ENCODE measurements around the gene PRDX3.

DNA sequence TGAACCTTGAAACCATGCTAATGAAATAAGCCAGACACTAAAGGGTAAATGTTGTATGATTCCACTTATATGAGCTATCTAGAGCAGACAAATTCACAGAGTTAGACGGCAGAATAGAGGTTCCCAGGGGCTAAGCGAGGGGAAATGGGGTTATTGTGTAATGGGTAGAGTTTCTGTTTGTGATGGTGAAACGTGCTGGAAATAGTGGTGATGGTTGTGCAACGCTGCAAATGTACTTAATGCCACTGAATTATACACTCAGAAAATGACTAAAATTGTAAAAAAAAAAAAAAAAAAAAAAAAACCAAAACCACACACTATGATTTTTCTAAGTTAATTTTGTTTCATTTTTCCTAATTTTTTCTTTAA is 43.1 kb downstream of the PRDX3 start:
- TF ChIP-seq GATA2 (IDR thresholded peaks at IDR 0.05; ENCODE audit: low read depth, low read length) (no peak), GATA3 (IDR thresholded peaks at IDR 0.05; ENCODE audit: low read depth, low read length) (no peak)

Data from SH-SY5Y (cell line).